GM19099 (cell line): ENCODE results near the gene OVAAL.

Experiments
- POLR2A ChIP-seq: IDR thresholded peaks from 3 replicates; pipeline ENCODE4 v1.6.1; 2011; ENCODE audit warnings: low read depth; ENCODE audit not compliant: insufficient read length; ENCODE audit errors: extremely low read depth

OVAAL gene

GRCh38 chr1:180534214-180534613, 24.6 kb upstream of the OVAAL start:
- no peak for TF ChIP-seq POLR2A

- no peak for TF ChIP-seq POLR2A
Measured at GRCh38 chr1:180535418-180535999, 23.3 kb upstream of the OVAAL start.

GRCh38 chr1:180536821-180537372, 21.9 kb upstream of the OVAAL start:
- TF ChIP-seq POLR2A = no peak

GRCh38 chr1:180539136-180539535, 19.6 kb upstream of the OVAAL start:
- TF ChIP-seq POLR2A = no peak

- TF ChIP-seq POLR2A = no peak
Measured at GRCh38 chr1:180540697-180541594, 17.8 kb upstream of the OVAAL start.

- no peak for TF ChIP-seq POLR2A
Measured at GRCh38 chr1:180542113-180542837, 16.5 kb upstream of the OVAAL start.

GRCh38 chr1:180542838-180543145, 16.0 kb upstream of the OVAAL start:
- no peak for TF ChIP-seq POLR2A

GRCh38 chr1:180544050-180544449, 14.7 kb upstream of the OVAAL start:
- no peak for TF ChIP-seq POLR2A

GRCh38 chr1:180545991-180546390, 12.8 kb upstream of the OVAAL start:
- no peak for TF ChIP-seq POLR2A

- TF ChIP-seq POLR2A = no peak
Measured at GRCh38 chr1:180548686-180549317, 10.0 kb upstream of the OVAAL start.

GRCh38 chr1:180550241-180550640, 8.5 kb upstream of the OVAAL start:
- no peak for TF ChIP-seq POLR2A

GRCh38 chr1:180551997-180552396, 6.8 kb upstream of the OVAAL start:
- TF ChIP-seq POLR2A = no peak

GRCh38 chr1:180555411-180555810, 3.4 kb upstream of the OVAAL start:
- no peak for TF ChIP-seq POLR2A

- TF ChIP-seq POLR2A = no peak
Measured at GRCh38 chr1:180560200-180560867, 1.6 kb downstream of the OVAAL start.
